IPS DF 6.9 (cell line): ENCODE data around the gene C11orf21.

Source experiments
- DNase-seq: peaks from one replicate; pipeline ENCODE4 v3.0.0-alpha.2; 2013; ENCODE audit warnings: low read depth, low spot score
- H3K27ac ChIP-seq: one replicate; pipeline ENCODE4 v1.5.1; 2013; ENCODE audit warnings: low read length, control low read depth
- H3K27me3 ChIP-seq: 2 replicates; pipeline ENCODE4 v1.6.1; 2013; ENCODE audit warnings: mild to moderate bottlenecking, low read length; ENCODE audit not compliant: control insufficient read depth, insufficient read depth
- H3K36me3 ChIP-seq: 2 replicates; pipeline ENCODE4 v1.6.1; 2013; ENCODE audit warnings: low read length; ENCODE audit not compliant: control insufficient read depth, insufficient read depth
- H3K4me1 ChIP-seq: 2 replicates; pipeline ENCODE4 v1.6.1; 2013; ENCODE audit warnings: low read length; ENCODE audit not compliant: control insufficient read depth, insufficient read depth
- H3K4me3 ChIP-seq: 2 replicates; pipeline ENCODE4 v1.5.1; 2013; ENCODE audit warnings: mild to moderate bottlenecking, low read length
- H3K9me3 ChIP-seq: 2 replicates; pipeline ENCODE4 v1.6.1; 2013; ENCODE audit warnings: low read length, inconsistent platforms; ENCODE audit not compliant: control insufficient read depth, insufficient read depth
- WGBS: extraction: QIAGEN DNeasy Blood & Tissue Kit; methylation state at CpG from one replicate; pipeline ENCODE4 v1.1.7; 2013; ENCODE audit warnings: mixed read lengths, missing lambda C conversion rate; ENCODE audit not compliant: insufficient read length, insufficient coverage; 5-methylcytosine and 5-hydroxymethylcytosine counted together

Gene C11orf21

GRCh38 chr11:2258501-2259465, 42.9 kb downstream of the C11orf21 start:
- Histone ChIP-seq H3K4me1 (peaks cover 2% of the 10 kb centered on the region; the same call in 1 of the 2 replicates), H3K27me3 (no peaks in the 10 kb centered on the region; the same call in 1 of the 2 replicates), H3K36me3 (no peaks in the 10 kb centered on the region), H3K9me3 (no peaks in the 10 kb centered on the region), H3K27ac (no peak overlapping the region), H3K4me3 (no peak overlapping the region)
- no peak for DNase-seq
- WGBS: no CpG with 5 or more reads among the region's 29 CpGs

- Histone ChIP-seq H3K9me3 (no peaks in the 10 kb centered on the region), H3K36me3 (no peaks in the 10 kb centered on the region), H3K4me1 (peaks cover 2% of the 10 kb centered on the region; the same call in 1 of the 2 replicates), H3K27me3 (no peaks in the 10 kb centered on the region; the same call in 1 of the 2 replicates), H3K4me3 (no peak overlapping the region), H3K27ac (no peak overlapping the region)
- WGBS: no CpG with 5 or more reads among the region's 31 CpGs
- no peak for DNase-seq
These were observed 44.6 kb downstream of the C11orf21 start for GRCh38 chr11:2256951-2257700.

- Histone ChIP-seq H3K9me3 (no peaks in the 10 kb centered on the region), H3K27ac (no peak overlapping the region), H3K4me3 (no peak overlapping the region), H3K36me3 (no peaks in the 10 kb centered on the region), H3K4me1 (peaks cover 2% of the 10 kb centered on the region; the same call in 1 of the 2 replicates), H3K27me3 (no peaks in the 10 kb centered on the region; the same call in 1 of the 2 replicates)
- no peak for DNase-seq
- WGBS: no CpG with 5 or more reads among the region's 14 CpGs
These were observed 45.3 kb downstream of the C11orf21 start for GRCh38 chr11:2256293-2256913.

GRCh38 chr11:2252018-2252417, 49.7 kb downstream of the C11orf21 start:
- Histone ChIP-seq H3K4me3 (no peak overlapping the region), H3K4me1 (no peaks in the 10 kb centered on the region), H3K27ac (no peak overlapping the region), H3K9me3 (no peaks in the 10 kb centered on the region), H3K36me3 (no peaks in the 10 kb centered on the region), H3K27me3 (0 out of 2 replicates have a peak, but pooled peaks cover 1% of the 10 kb centered on the region)
- no peak for DNase-seq
- no CpG with 5 or more reads among the region's 6 CpGs for WGBS

- H3K27me3 ChIP-seq: 0 out of 2 replicates have a peak, but pooled peaks cover 1% of the 10 kb centered on the region
- no CpG with 5 or more reads among the region's 6 CpGs for WGBS
- H3K4me1 ChIP-seq: no peaks in the 10 kb centered on the region
These were observed 50.6 kb downstream of the C11orf21 start for GRCh38 chr11:2251138-2251537.

GRCh38 chr11:2250485-2250884, 51.2 kb downstream of the C11orf21 start:
- Histone ChIP-seq H3K27ac (no peak overlapping the region), H3K4me3 (no peak overlapping the region)
- no CpG with 5 or more reads among the region's 8 CpGs for WGBS

More at GRCh38 chr11:2251138-2251537, 50.6 kb downstream of the C11orf21 start:
- no peak overlapping the region for H3K4me3 ChIP-seq
- H3K36me3 ChIP-seq: no peaks in the 10 kb centered on the region
- no peak for DNase-seq
- H3K9me3 ChIP-seq: no peaks in the 10 kb centered on the region
- H3K27ac ChIP-seq: no peak overlapping the region

GRCh38 chr11:2250041-2250440, 51.7 kb downstream of the C11orf21 start:
- DNase-seq: no peak
- no peaks in the 10 kb centered on the region for H3K4me1 ChIP-seq
- no peak overlapping the region for H3K27ac ChIP-seq
- 0 out of 2 replicates have a peak, but pooled peaks cover 1% of the 10 kb centered on the region for H3K27me3 ChIP-seq
- H3K36me3 ChIP-seq: no peaks in the 10 kb centered on the region
- no peak overlapping the region for H3K4me3 ChIP-seq
- WGBS: no CpG with 5 or more reads among the region's 9 CpGs
- H3K9me3 ChIP-seq: no peaks in the 10 kb centered on the region

More at GRCh38 chr11:2250485-2250884, 51.2 kb downstream of the C11orf21 start:
- Histone ChIP-seq H3K9me3 (no peaks in the 10 kb centered on the region), H3K4me1 (no peaks in the 10 kb centered on the region), H3K36me3 (no peaks in the 10 kb centered on the region), H3K27me3 (0 out of 2 replicates have a peak, but pooled peaks cover 1% of the 10 kb centered on the region)
- no peak for DNase-seq

GRCh38 chr11:2249189-2249916, 52.4 kb downstream of the C11orf21 start:
- WGBS: no CpG with 5 or more reads among the region's 20 CpGs
- Histone ChIP-seq H3K4me1 (no peaks in the 10 kb centered on the region), H3K9me3 (no peaks in the 10 kb centered on the region), H3K27me3 (0 out of 2 replicates have a peak, but pooled peaks cover 1% of the 10 kb centered on the region), H3K27ac (no peak overlapping the region), H3K36me3 (no peaks in the 10 kb centered on the region), H3K4me3 (no peak overlapping the region)
- no peak for DNase-seq

- no peak for DNase-seq
- H3K9me3 ChIP-seq: no peaks in the 10 kb centered on the region
- H3K4me3 ChIP-seq: no peak overlapping the region
- H3K4me1 ChIP-seq: no peaks in the 10 kb centered on the region
- no peaks in the 10 kb centered on the region for H3K36me3 ChIP-seq
- H3K27ac ChIP-seq: no peak overlapping the region
- H3K27me3 ChIP-seq: 0 out of 2 replicates have a peak, but pooled peaks cover 1% of the 10 kb centered on the region
- WGBS: no CpG with 5 or more reads among the region's 7 CpGs
These were observed 53.0 kb downstream of the C11orf21 start for GRCh38 chr11:2248762-2249161.
